Cardiac fibroblast (primary cell): ENCODE results near the gene HAO2.
A peak's percentile ranks its signal among the peaks of the same experiment; 100 is the strongest.

Experiments
- DNase-seq, 2 donors: peaks; one replicate each; pipeline versions ENCODE4 v3.0.0 to v3.0.0-alpha.2; 2010; ENCODE audit warnings: low read depth in 2 of 2
- H3K4me3 ChIP-seq, 2 donors: replicated peaks in 1 of 2; 1 replicate in 1 of 2; 2 replicates in 1 of 2; pipeline ENCODE4 v1.5.1; 2011; ENCODE audit warnings: low read depth in 2 of 2, low read length in 2 of 2, mild to moderate bottlenecking in 2 of 2, moderate library complexity in 1 of 2
- CTCF ChIP-seq: IDR thresholded peaks from one replicate; pipeline ENCODE4 v1.5.1; 2011; ENCODE audit warnings: low read depth, mild to moderate bottlenecking, low read length, inconsistent platforms

The HAO2 gene

DNA sequence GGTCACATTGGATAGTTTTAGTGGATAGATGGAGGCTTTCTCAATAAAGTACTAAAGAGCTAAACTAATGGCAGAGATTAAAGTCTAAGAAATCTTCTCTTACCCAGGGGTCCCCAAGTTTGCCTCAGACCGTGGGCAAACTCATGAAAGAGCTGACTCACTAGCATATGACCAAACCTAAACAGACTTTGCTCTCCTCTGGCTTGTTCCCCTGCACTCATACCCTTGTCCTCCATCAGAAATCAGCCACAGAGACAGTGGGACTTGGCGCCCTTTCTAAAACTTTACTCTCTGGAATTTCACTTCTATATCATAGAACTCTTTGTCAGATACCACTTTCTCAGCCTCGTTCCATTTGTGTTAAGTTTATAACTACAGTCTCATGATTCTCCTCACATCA is 29.4 kb downstream of the HAO2 start:
- TF ChIP-seq CTCF: no peak
- H3K4me3 ChIP-seq: no peak overlapping the region
- no peak for DNase-seq

GRCh38 chr1:119404736-119405135 is 36.2 kb downstream of the HAO2 start:
- no peak for DNase-seq
- TF ChIP-seq CTCF: no peak
- H3K4me3 ChIP-seq: no peak overlapping the region

- no peak overlapping the region for H3K4me3 ChIP-seq
- no peak for TF ChIP-seq CTCF
- peak; percentile 29 to 32 for DNase-seq
Measured at GRCh38 chr1:119409731-119410130, 41.1 kb downstream of the HAO2 start.

DNA sequence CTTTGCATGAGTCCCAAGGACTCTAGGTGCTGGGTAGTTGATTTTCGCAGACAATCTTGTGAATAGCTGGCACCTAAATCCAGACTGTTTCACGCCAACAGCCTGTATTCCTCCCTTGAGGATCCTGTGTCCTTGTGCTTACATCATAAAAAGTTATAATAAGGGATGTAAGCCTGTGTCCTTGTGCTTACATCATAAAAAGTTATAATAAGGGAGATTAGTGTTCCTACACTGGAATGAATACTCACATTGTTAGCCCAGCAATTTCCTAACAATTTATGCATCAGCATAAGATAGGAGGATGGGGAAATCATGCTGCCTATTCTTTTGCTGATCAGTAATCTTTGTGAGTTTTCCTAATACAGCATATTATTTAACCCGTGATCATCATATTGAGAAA is 42.4 kb downstream of the HAO2 start:
- TF ChIP-seq CTCF: no peak
- H3K4me3 ChIP-seq: no peak overlapping the region
- peak in 1 of 2 donors; percentile 5 for DNase-seq

DNA sequence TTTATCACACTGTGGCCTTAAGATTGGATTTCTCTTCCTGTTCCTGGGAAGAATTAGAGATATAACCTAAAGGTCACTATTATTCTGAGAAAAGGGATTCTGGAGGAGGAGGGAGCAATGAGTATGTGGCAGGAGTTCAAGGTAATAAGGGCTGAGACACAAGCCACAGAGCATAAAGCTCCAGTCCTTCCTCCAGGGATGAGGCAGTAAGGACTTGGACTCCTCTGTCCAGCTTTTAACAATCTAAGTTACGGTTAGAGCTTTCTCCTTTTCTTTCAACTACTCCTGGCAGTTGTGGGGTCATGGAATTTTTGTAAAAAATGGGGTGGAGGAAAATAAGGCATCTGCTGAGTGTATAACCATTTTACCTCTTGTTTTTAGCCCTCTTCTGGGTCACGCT is 46.4 kb downstream of the HAO2 start, which contains the start of gene HSD3B2:
TSS of gene HSD3B2 (plus strand) at position 201 of the 400 bp plus-strand sequence. CDS start 270 bp downstream, outside the sequence.
- no peak for DNase-seq
- H3K4me3 ChIP-seq: no peak within 1 kb of the TSS
- no peak for TF ChIP-seq CTCF

- TF ChIP-seq CTCF: no peak
- DNase-seq: no peak
- H3K4me3 ChIP-seq: no peak overlapping the region
Measured at GRCh38 chr1:119416006-119416640, 47.5 kb downstream of the HAO2 start.

DNA sequence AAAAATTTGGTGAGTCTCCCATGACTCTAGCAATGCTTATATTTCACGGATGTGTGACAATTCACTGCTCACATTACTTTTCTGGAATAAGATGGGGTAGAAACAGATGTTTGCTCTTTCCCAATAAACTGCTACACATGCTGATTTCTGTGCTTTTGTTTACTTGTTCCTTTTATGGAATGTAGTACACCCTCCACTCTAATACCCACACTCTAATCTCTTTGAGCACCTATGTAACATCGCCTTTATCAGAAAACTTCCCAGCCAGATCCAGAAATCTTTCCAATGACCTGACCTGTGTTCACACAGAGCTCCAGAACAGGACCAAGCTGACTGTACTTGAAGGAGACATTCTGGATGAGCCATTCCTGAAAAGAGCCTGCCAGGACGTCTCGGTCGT is 50.5 kb downstream of the HAO2 start:
- no peak for TF ChIP-seq CTCF
- no peak overlapping the region for H3K4me3 ChIP-seq
- no peak for DNase-seq
